Astrocyte (in vitro differentiated cells and primary cell): ENCODE measurements around the gene BMF. TPM values are rescaled to one million over a fixed set of nuclear protein-coding genes. Genes with fewer than 3 reads are reported as not detected.

Experiments used
- DNase-seq: peaks from one replicate; pipeline ENCODE4 v3.0.0-alpha.2; 2010; ENCODE audit warnings: low read depth
- FAIRE-seq: peaks from 2 replicates; lab custom pipeline; 2011; peaks lifted over from hg19 to GRCh38; lab: Jason Lieb, UNC
- H2AFZ ChIP-seq: 2 replicates; pipeline ENCODE4 v1.6.0; 2012; ENCODE audit warnings: low read depth, low read length, inconsistent platforms
- H3K27ac ChIP-seq: 2 replicates; pipeline ENCODE4 v1.5.1; 2011; ENCODE audit warnings: low read depth, low read length, inconsistent platforms
- H3K27me3 ChIP-seq: 2 replicates; pipeline ENCODE4 v1.6.0; 2011; ENCODE audit warnings: low read length, inconsistent platforms; ENCODE audit not compliant: insufficient read depth
- H3K36me3 ChIP-seq: 2 replicates; pipeline ENCODE4 v1.5.1; 2011; ENCODE audit warnings: low read length, inconsistent platforms; ENCODE audit not compliant: insufficient read depth
- H3K4me1 ChIP-seq: 2 replicates; pipeline ENCODE4 v1.5.1; 2011; ENCODE audit warnings: low read length, inconsistent platforms; ENCODE audit not compliant: insufficient read depth
- H3K4me2 ChIP-seq: 2 replicates; pipeline ENCODE4 v1.6.0; 2012; ENCODE audit warnings: low read length, inconsistent platforms
- H3K4me3 ChIP-seq: 2 replicates; pipeline ENCODE4 v1.5.1; 2011; ENCODE audit warnings: low read depth, mild to moderate bottlenecking, low read length, inconsistent platforms; ENCODE audit not compliant: insufficient read depth
- H3K79me2 ChIP-seq: 2 replicates; pipeline ENCODE4 v1.6.0; 2012; ENCODE audit warnings: mild to moderate bottlenecking, low read length, inconsistent platforms; ENCODE audit not compliant: insufficient read depth
- H3K9ac ChIP-seq: 2 replicates; pipeline ENCODE4 v1.6.0; 2012; ENCODE audit warnings: mild to moderate bottlenecking, low read length, inconsistent platforms
- H3K9me3 ChIP-seq: 2 replicates; pipeline ENCODE4 v1.5.1; 2012; ENCODE audit warnings: low read depth, mild to moderate bottlenecking, low read length, inconsistent platforms; ENCODE audit not compliant: insufficient read depth
- H4K20me1 ChIP-seq: 2 replicates; pipeline ENCODE4 v1.6.0; 2012; ENCODE audit warnings: low read length, inconsistent platforms; ENCODE audit not compliant: insufficient read depth
- H3K27ac Mint-ChIP-seq: one replicate; pipeline ENCODE4 v1.8.0; 2021; ENCODE audit warnings: mild to moderate bottlenecking, mixed read lengths; ENCODE audit not compliant: unreplicated experiment
- H3K27me3 Mint-ChIP-seq: one replicate; pipeline ENCODE4 v1.8.0; 2021; ENCODE audit warnings: low read depth, mixed read lengths; ENCODE audit not compliant: unreplicated experiment
- H3K36me3 Mint-ChIP-seq: one replicate; pipeline ENCODE4 v1.8.0; 2021; ENCODE audit warnings: low read depth, mixed read lengths; ENCODE audit not compliant: unreplicated experiment
- H3K4me1 Mint-ChIP-seq: one replicate; pipeline ENCODE4 v1.8.0; 2021; ENCODE audit warnings: low read depth, mixed read lengths; ENCODE audit not compliant: unreplicated experiment
- H3K4me3 Mint-ChIP-seq: one replicate; pipeline ENCODE4 v1.8.0; 2021; ENCODE audit warnings: mild to moderate bottlenecking, moderate library complexity, mixed read lengths; ENCODE audit not compliant: unreplicated experiment
- H3K9me3 Mint-ChIP-seq: one replicate; pipeline ENCODE4 v1.8.0; 2021; ENCODE audit warnings: mild to moderate bottlenecking, mixed read lengths; ENCODE audit not compliant: unreplicated experiment
- EZH2 ChIP-seq: IDR thresholded peaks from 2 replicates; pipeline ENCODE4 v1.6.1; 2012; ENCODE audit warnings: mild to moderate bottlenecking, low read length, inconsistent platforms; ENCODE audit not compliant: insufficient read depth
- total RNA-seq: library from RNA; stranded (reverse); gene quantifications from 2 replicates; pipeline ENCODE4 v1.2.1, GENCODE V29; 2021
- TF ChIP-seq, protein P1 (sequence below): IDR thresholded peaks from 2 replicates; pipeline ENCODE4 v1.5.1; 2011; ENCODE audit warnings: low read depth, mild to moderate bottlenecking, inconsistent platforms, low read length, moderate library complexity; ENCODE audit not compliant: insufficient read depth

BMF gene
- total RNA-seq, 1 donor from 2014 or later, result 31.8 TPM

DNA sequence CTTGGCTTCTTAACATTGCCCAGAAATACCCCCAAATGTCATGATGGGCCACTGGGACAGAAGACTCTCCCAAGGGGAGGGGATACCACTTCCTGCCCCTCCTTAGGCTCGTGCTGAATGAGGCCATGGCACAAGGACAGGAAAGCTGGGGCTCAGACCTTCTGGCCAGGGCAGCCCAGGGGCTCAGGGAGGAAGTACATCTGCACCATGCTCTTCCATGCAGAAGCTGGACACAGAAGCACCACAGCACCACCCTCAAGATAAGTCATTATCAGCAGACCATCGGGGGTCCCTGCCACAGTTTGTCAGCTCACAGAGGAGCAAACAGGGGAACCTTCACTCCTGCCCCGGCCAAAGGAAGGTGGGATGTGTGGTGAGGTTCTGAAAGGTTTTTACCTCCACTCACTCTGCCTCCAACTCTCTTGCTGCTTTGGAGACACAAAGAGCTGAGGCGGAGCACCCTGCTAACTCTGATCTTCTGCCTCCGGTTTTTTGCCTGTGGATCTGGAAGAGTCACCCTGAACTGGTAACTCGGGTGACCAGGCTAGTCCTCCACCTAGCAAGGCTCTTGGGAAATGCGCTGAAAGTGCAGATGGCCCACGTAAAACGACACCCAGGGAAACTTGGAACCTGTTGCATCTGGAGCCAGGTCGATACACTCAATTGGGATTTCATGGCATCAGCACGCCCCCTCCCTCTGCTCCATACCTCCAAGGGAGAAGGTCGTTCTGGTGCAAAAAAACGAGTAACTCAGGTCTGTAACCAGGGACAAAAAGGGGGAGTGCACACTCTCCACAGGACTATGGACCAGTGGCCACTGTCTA lies 8.3 kb downstream of the BMF start:
- peak overlapping the region; percentile 98 for H3K27ac Mint-ChIP-seq
- Histone ChIP-seq H4K20me1 (no peaks in the 10 kb centered on the region), H2AFZ (no peak overlapping the region), H3K4me1 (peaks cover 74% of the 10 kb centered on the region), H3K4me2 (no peak overlapping the region), H3K79me2 (no peaks in the 10 kb centered on the region), H3K27ac (peak overlapping the region; percentile 96), H3K36me3 (no peaks in the 10 kb centered on the region), H3K9me3 (no peaks in the 10 kb centered on the region), H3K27me3 (no peaks in the 10 kb centered on the region), H3K4me3 (no peak overlapping the region), H3K9ac (peak overlapping the region; percentile 84)
- peaks cover 81% of the 10 kb centered on the region for H3K4me1 Mint-ChIP-seq
- TF ChIP-seq, protein P1, sequence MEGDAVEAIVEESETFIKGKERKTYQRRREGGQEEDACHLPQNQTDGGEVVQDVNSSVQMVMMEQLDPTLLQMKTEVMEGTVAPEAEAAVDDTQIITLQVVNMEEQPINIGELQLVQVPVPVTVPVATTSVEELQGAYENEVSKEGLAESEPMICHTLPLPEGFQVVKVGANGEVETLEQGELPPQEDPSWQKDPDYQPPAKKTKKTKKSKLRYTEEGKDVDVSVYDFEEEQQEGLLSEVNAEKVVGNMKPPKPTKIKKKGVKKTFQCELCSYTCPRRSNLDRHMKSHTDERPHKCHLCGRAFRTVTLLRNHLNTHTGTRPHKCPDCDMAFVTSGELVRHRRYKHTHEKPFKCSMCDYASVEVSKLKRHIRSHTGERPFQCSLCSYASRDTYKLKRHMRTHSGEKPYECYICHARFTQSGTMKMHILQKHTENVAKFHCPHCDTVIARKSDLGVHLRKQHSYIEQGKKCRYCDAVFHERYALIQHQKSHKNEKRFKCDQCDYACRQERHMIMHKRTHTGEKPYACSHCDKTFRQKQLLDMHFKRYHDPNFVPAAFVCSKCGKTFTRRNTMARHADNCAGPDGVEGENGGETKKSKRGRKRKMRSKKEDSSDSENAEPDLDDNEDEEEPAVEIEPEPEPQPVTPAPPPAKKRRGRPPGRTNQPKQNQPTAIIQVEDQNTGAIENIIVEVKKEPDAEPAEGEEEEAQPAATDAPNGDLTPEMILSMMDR, result no peak
- no peak for TF ChIP-seq EZH2
- FAIRE-seq, result no peak
- H3K27me3 Mint-ChIP-seq, result no peaks in the 10 kb centered on the region
- no peak overlapping the region for H3K4me3 Mint-ChIP-seq
- peaks cover 3% of the 10 kb centered on the region for H3K9me3 Mint-ChIP-seq
- DNase-seq, result no peak
- peaks cover 12% of the 10 kb centered on the region for H3K36me3 Mint-ChIP-seq

DNA sequence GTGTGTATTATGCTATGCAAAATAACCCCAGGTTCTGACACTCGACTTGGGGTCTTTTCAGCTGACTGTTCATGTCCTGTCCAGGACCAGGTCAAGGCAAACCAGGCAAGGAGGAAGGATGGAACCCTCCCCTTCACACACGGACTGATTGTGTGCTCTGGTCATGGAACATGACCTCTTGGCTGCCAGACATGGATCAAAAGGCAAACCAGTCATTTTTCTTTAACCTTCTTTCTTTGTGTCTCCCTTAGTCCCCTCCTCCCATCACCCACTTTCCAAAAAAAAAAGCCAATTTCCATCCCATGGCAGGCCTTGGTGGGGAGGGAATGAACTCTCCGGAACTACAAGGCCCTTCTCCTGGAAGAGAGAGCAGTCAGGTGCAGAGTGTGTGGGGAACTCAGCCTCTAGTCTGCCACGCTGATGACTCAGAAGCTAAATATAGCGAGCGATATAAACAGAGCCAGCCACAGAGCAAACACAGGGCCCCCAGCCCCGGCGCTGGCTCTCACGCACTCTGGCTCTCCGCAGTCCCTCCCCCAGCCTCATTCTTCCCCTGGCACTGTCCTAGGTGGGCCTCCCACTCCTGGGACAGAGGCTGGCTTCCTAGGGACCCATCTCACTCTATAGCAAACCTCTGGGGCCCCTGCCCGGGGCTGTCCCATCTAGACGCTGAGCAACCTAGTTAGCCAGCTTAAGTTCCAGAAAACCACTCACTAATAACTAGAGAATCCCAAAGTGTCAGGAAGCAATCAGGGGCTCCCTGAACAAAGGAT lies 10.0 kb downstream of the BMF start:
- TF ChIP-seq, protein P1, result no peak
- TF ChIP-seq EZH2, result no peak
- H3K27me3 ChIP-seq, result no peaks in the 10 kb centered on the region
- no peak overlapping the region for H2AFZ ChIP-seq
- Mint-ChIP-seq H3K9me3 (peaks cover 3% of the 10 kb centered on the region), H3K4me1 (peaks cover 73% of the 10 kb centered on the region), H3K36me3 (peaks cover 17% of the 10 kb centered on the region), H3K27ac (peak overlapping the region; percentile 98), H3K4me3 (no peak overlapping the region), H3K27me3 (no peaks in the 10 kb centered on the region)
- peaks cover 59% of the 10 kb centered on the region for H3K4me1 ChIP-seq
- peak; percentile 97 for DNase-seq
- no peaks in the 10 kb centered on the region for H3K36me3 ChIP-seq
- H3K27ac ChIP-seq, result peak overlapping the region; percentile 96
- H3K4me2 ChIP-seq, result peak overlapping the region; percentile 75
- H3K9ac ChIP-seq, result peak overlapping the region; percentile 84
- peak; percentile 41 for FAIRE-seq
- H3K4me3 ChIP-seq, result peak overlapping the region; percentile 16
- H3K9me3 ChIP-seq, result no peaks in the 10 kb centered on the region
- H4K20me1 ChIP-seq, result no peaks in the 10 kb centered on the region
- no peaks in the 10 kb centered on the region for H3K79me2 ChIP-seq
